ENCODE measurements around the gene PLOD1.
A peak's percentile ranks its signal among the peaks of the same experiment; 100 is the strongest.

PLOD1 gene

GRCh38 chr1:11991969-11992676 is 57.6 kb downstream of the PLOD1 start:
- DNase-seq (ENCODE audit: low spot score): no peak
- H2BK15ac ChIP-seq (ENCODE audit: low read length): no peak overlapping the region
- H3K27me3 ChIP-seq (ENCODE audit: control insufficient read depth in 3 of 3, insufficient read depth in 3 of 3, low read depth in 1 of 3, low read length in 3 of 3): no peaks in the 10 kb centered on the region
- H3K27ac ChIP-seq (replicated peaks; ENCODE audit: low read length): no peak overlapping the region
- no peaks in the 10 kb centered on the region for H3K4me1 ChIP-seq (ENCODE audit: control insufficient read depth in 2 of 2, insufficient read depth in 1 of 2, low read depth in 1 of 2, low read length in 2 of 2)
- peaks cover 44 to 87% of the 10 kb centered on the region in 2 donors for H3K36me3 ChIP-seq (replicated peaks in 1 of 2; ENCODE audit: control insufficient read depth in 2 of 2, insufficient read depth in 2 of 2, low read length in 2 of 2)
- H2BK5ac ChIP-seq (ENCODE audit: low read length): no peak overlapping the region
- H2BK12ac ChIP-seq (ENCODE audit: low read length): no peak overlapping the region
- no peak overlapping the region for H3K14ac ChIP-seq (ENCODE audit: low read length)
- no peak overlapping the region for H4K8ac ChIP-seq (ENCODE audit: low read depth, low read length)
- H3K9ac ChIP-seq (ENCODE audit: low read depth, low read length, poor library complexity): no peak overlapping the region
- H4K91ac ChIP-seq (ENCODE audit: low read depth, low read length, poor library complexity): no peak overlapping the region
- no peak overlapping the region for H2AK5ac ChIP-seq (ENCODE audit: low read depth, low read length)
- peaks cover 13% of the 10 kb centered on the region for H3K79me1 ChIP-seq (ENCODE audit: low read depth, low read length)
- no peaks in the 10 kb centered on the region for H3K9me3 ChIP-seq (replicated peaks in 1 of 2; ENCODE audit: control insufficient read depth in 2 of 2, insufficient read depth in 1 of 2, low read depth in 1 of 2, low read length in 2 of 2)
- H3K23ac ChIP-seq (ENCODE audit: low read depth, low read length, poor library complexity): no peak overlapping the region
- no peak overlapping the region for H2BK120ac ChIP-seq (ENCODE audit: low read depth, low read length)
- no peak overlapping the region for H3K4me3 ChIP-seq (ENCODE audit: low read length in 2 of 2)
- no peak overlapping the region for H2AFZ ChIP-seq (ENCODE audit: low read length)
- no peak overlapping the region for H3K4ac ChIP-seq (ENCODE audit: low read length)
- H3K18ac ChIP-seq (ENCODE audit: low read length): no peak overlapping the region
- H3K4me2 ChIP-seq (ENCODE audit: insufficient read depth, low read length, poor library complexity, severe bottlenecking): no peak overlapping the region
- WGBS, 2 donors (ENCODE audit: extremely low coverage in 2 of 2, insufficient read length in 2 of 2, insufficient replicate concordance in 1 of 2): no CpG with 5 or more reads among the region's 16 CpGs

DNA sequence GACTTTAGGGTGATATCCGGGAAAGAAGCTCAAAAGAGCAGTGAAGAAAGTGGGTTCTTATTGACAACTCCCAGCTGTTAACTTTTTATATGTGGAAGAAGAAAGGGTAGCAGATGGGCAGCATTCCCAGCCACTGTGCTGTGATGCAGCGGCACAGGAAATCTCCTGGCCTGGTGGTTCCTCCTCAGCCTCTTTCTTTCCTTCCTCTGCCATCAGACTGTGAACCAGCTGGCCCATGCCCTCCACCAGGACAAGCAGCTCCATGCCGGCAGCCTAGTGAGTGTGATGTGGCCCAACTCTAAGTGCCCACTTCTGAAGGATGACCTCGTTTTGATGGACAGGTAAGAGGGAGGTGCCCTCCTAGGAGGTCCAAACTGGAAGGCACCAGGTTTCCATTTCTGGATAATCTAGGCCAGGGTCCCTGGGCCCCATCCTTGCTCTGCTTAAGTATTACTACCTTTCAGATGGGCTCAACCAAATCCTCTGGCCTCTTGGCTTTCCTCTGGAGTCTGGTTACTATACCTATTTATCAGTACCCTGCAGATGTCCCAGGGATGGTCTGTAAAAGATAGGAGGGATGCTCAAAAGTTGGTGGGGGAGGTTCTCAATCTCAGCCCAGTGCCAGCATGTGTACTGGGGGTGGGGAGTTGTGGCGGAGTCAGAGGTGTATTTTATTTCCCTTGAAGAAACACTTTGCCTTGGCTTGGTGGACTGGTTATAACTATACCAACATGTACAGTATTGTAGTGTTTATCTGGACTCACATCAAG is 62.7 kb downstream of the PLOD1 start:
- Histone ChIP-seq H4K8ac (ENCODE audit: low read depth, low read length) (no peak overlapping the region), H3K23ac (ENCODE audit: low read depth, low read length, poor library complexity) (no peak overlapping the region), H2AK5ac (ENCODE audit: low read depth, low read length) (no peak overlapping the region), H3K27me3 (ENCODE audit: control insufficient read depth in 3 of 3, insufficient read depth in 3 of 3, low read depth in 1 of 3, low read length in 3 of 3) (no peaks in the 10 kb centered on the region), H3K4me1 (ENCODE audit: control insufficient read depth in 2 of 2, insufficient read depth in 1 of 2, low read depth in 1 of 2, low read length in 2 of 2) (no peaks in the 10 kb centered on the region), H3K4me3 (ENCODE audit: low read length in 2 of 2) (no peak overlapping the region), H3K18ac (ENCODE audit: low read length) (no peak overlapping the region), H3K4me2 (ENCODE audit: insufficient read depth, low read length, poor library complexity, severe bottlenecking) (no peak overlapping the region), H2BK5ac (ENCODE audit: low read length) (no peak overlapping the region), H3K79me1 (ENCODE audit: low read depth, low read length) (no peaks in the 10 kb centered on the region), H2BK12ac (ENCODE audit: low read length) (no peak overlapping the region), H3K4ac (ENCODE audit: low read length) (no peak overlapping the region), H3K9me3 (replicated peaks in 1 of 2; ENCODE audit: control insufficient read depth in 2 of 2, insufficient read depth in 1 of 2, low read depth in 1 of 2, low read length in 2 of 2) (no peaks in the 10 kb centered on the region), H3K36me3 (replicated peaks in 1 of 2; ENCODE audit: control insufficient read depth in 2 of 2, insufficient read depth in 2 of 2, low read length in 2 of 2) (peaks cover 50 to 83% of the 10 kb centered on the region in 2 donors), H2BK15ac (ENCODE audit: low read length) (no peak overlapping the region), H3K27ac (replicated peaks; ENCODE audit: low read length) (no peak overlapping the region), H3K14ac (ENCODE audit: low read length) (no peak overlapping the region), H2AFZ (ENCODE audit: low read length) (no peak overlapping the region), H2BK120ac (ENCODE audit: low read depth, low read length) (no peak overlapping the region), H3K9ac (ENCODE audit: low read depth, low read length, poor library complexity) (no peak overlapping the region), H4K91ac (ENCODE audit: low read depth, low read length, poor library complexity) (no peak overlapping the region)
- no CpG with 5 or more reads among the region's 5 CpGs for WGBS, 2 donors (ENCODE audit: extremely low coverage in 2 of 2, insufficient read length in 2 of 2, insufficient replicate concordance in 1 of 2)
- no peak for DNase-seq (ENCODE audit: low spot score)

- H2AFZ ChIP-seq (ENCODE audit: low read length): no peak overlapping the region
- no peaks in the 10 kb centered on the region for H3K4me1 ChIP-seq (ENCODE audit: control insufficient read depth in 2 of 2, insufficient read depth in 1 of 2, low read depth in 1 of 2, low read length in 2 of 2)
- H2AK5ac ChIP-seq (ENCODE audit: low read depth, low read length): no peak overlapping the region
- no peak overlapping the region for H3K27ac ChIP-seq (replicated peaks; ENCODE audit: low read length)
- WGBS, 2 donors (ENCODE audit: extremely low coverage in 2 of 2, insufficient read length in 2 of 2, insufficient replicate concordance in 1 of 2): no CpG with 5 or more reads among the region's 5 CpGs
- H2BK5ac ChIP-seq (ENCODE audit: low read length): no peak overlapping the region
- H3K4ac ChIP-seq (ENCODE audit: low read length): no peak overlapping the region
- no peak overlapping the region for H2BK15ac ChIP-seq (ENCODE audit: low read length)
- no peak overlapping the region for H3K18ac ChIP-seq (ENCODE audit: low read length)
- no peak overlapping the region for H4K91ac ChIP-seq (ENCODE audit: low read depth, low read length, poor library complexity)
- H3K9ac ChIP-seq (ENCODE audit: low read depth, low read length, poor library complexity): no peak overlapping the region
- H3K23ac ChIP-seq (ENCODE audit: low read depth, low read length, poor library complexity): no peak overlapping the region
- H2BK120ac ChIP-seq (ENCODE audit: low read depth, low read length): no peak overlapping the region
- H3K36me3 ChIP-seq (replicated peaks in 1 of 2; ENCODE audit: control insufficient read depth in 2 of 2, insufficient read depth in 2 of 2, low read length in 2 of 2): peaks cover 54 to 82% of the 10 kb centered on the region in 2 donors
- no peak overlapping the region for H4K8ac ChIP-seq (ENCODE audit: low read depth, low read length)
- no peaks in the 10 kb centered on the region for H3K27me3 ChIP-seq (ENCODE audit: control insufficient read depth in 3 of 3, insufficient read depth in 3 of 3, low read depth in 1 of 3, low read length in 3 of 3)
- DNase-seq (ENCODE audit: low spot score): no peak
- H3K9me3 ChIP-seq (replicated peaks in 1 of 2; ENCODE audit: control insufficient read depth in 2 of 2, insufficient read depth in 1 of 2, low read depth in 1 of 2, low read length in 2 of 2): no peaks in the 10 kb centered on the region
- no peak overlapping the region for H3K14ac ChIP-seq (ENCODE audit: low read length)
- no peak overlapping the region for H2BK12ac ChIP-seq (ENCODE audit: low read length)
- H3K4me2 ChIP-seq (ENCODE audit: insufficient read depth, low read length, poor library complexity, severe bottlenecking): no peak overlapping the region
- H3K79me1 ChIP-seq (ENCODE audit: low read depth, low read length): no peaks in the 10 kb centered on the region
- H3K4me3 ChIP-seq (ENCODE audit: low read length in 2 of 2): peak overlapping the region in 1 of 2 donors; percentile 35
Measured at GRCh38 chr1:11998636-11999035, 64.1 kb downstream of the PLOD1 start.

DNA sequence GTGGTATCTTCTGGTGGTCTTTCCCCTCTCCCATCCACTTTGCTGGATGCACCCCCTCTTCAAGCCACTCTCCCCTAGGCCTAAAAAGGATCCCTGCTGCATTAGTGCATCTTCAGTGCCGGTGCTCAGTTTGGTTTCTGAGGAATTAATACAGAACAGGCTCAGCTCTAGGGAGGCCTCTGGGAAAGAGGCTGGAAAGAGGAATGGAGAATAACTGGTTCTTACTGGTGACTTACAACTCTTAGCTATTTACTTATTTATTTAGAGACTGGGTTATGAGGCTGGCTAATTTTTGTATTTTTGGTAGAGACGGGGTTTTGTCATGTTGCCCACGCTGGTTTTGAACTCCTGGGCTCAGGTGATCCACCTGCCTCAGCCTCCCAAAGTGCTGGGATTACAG is 64.7 kb downstream of the PLOD1 start:
- H3K18ac ChIP-seq (ENCODE audit: low read length): no peak overlapping the region
- H3K27ac ChIP-seq (replicated peaks; ENCODE audit: low read length): no peak overlapping the region
- no peak overlapping the region for H2BK5ac ChIP-seq (ENCODE audit: low read length)
- H3K4me1 ChIP-seq (ENCODE audit: control insufficient read depth in 2 of 2, insufficient read depth in 1 of 2, low read depth in 1 of 2, low read length in 2 of 2): no peaks in the 10 kb centered on the region
- no peaks in the 10 kb centered on the region for H3K27me3 ChIP-seq (ENCODE audit: control insufficient read depth in 3 of 3, insufficient read depth in 3 of 3, low read depth in 1 of 3, low read length in 3 of 3)
- H3K79me1 ChIP-seq (ENCODE audit: low read depth, low read length): no peaks in the 10 kb centered on the region
- no peak overlapping the region for H4K91ac ChIP-seq (ENCODE audit: low read depth, low read length, poor library complexity)
- no peak overlapping the region for H3K4ac ChIP-seq (ENCODE audit: low read length)
- DNase-seq (ENCODE audit: low spot score): no peak
- no peak overlapping the region for H3K9ac ChIP-seq (ENCODE audit: low read depth, low read length, poor library complexity)
- H3K9me3 ChIP-seq (replicated peaks in 1 of 2; ENCODE audit: control insufficient read depth in 2 of 2, insufficient read depth in 1 of 2, low read depth in 1 of 2, low read length in 2 of 2): no peaks in the 10 kb centered on the region
- no peak overlapping the region for H3K4me3 ChIP-seq (ENCODE audit: low read length in 2 of 2)
- H2AFZ ChIP-seq (ENCODE audit: low read length): no peak overlapping the region
- no peak overlapping the region for H2BK15ac ChIP-seq (ENCODE audit: low read length)
- H3K23ac ChIP-seq (ENCODE audit: low read depth, low read length, poor library complexity): no peak overlapping the region
- no peak overlapping the region for H2BK120ac ChIP-seq (ENCODE audit: low read depth, low read length)
- no peak overlapping the region for H3K14ac ChIP-seq (ENCODE audit: low read length)
- H3K36me3 ChIP-seq (replicated peaks in 1 of 2; ENCODE audit: control insufficient read depth in 2 of 2, insufficient read depth in 2 of 2, low read length in 2 of 2): peaks cover 56 to 83% of the 10 kb centered on the region in 2 donors
- no peak overlapping the region for H2BK12ac ChIP-seq (ENCODE audit: low read length)
- no CpG with 5 or more reads among the region's 3 CpGs for WGBS, 2 donors (ENCODE audit: extremely low coverage in 2 of 2, insufficient read length in 2 of 2, insufficient replicate concordance in 1 of 2)
- H4K8ac ChIP-seq (ENCODE audit: low read depth, low read length): no peak overlapping the region
- H3K4me2 ChIP-seq (ENCODE audit: insufficient read depth, low read length, poor library complexity, severe bottlenecking): no peak overlapping the region
- H2AK5ac ChIP-seq (ENCODE audit: low read depth, low read length): no peak overlapping the region

All from neuronal stem cell (in vitro differentiated cells).